ENCODE measurements around the gene NIT1. TPM values are rescaled to one million over a fixed set of nuclear protein-coding genes. Genes with fewer than 3 reads are reported as not detected.

Gene NIT1
- total and polyA plus RNA-seq, 2 experiments from 2014 or later = 41.3 to 48.9 TPM

DNA sequence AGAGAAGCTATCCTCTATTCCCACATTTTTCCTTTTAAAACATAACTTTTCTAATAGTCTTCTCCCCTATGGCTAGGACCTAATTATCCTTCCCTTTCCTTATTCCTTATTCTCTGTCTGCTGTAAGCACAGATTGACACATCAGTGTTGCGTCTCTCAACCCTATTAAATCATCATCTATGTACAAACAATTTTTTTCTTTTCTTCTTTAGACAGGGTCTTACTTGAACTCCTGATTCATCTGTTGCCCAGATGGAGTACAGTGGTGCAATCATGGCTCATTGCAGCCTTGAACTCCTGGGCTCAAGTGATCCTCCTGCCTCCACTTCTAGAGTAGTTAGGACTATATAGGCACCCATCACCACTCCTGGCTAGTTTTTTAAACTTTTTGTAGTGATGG, 11.5 kb upstream of the NIT1 start:
- H3K9me3 ChIP-seq (ENCODE audit: low read depth) = no peaks in the 10 kb centered on the region
- H3K9me2 ChIP-seq (replicated peaks; ENCODE audit: insufficient read depth) = no peaks in the 10 kb centered on the region
- peaks cover 68% of the 10 kb centered on the region for H3K79me2 ChIP-seq
- no peak overlapping the region for H3K4me3 ChIP-seq
- WGBS (ENCODE audit: low lambda C conversion rate, missing lambda C conversion rate) = 94% methylated on average over 1 of the region's 1 CpG
- no peaks in the 10 kb centered on the region for H3K4me1 ChIP-seq (ENCODE audit: insufficient read depth)
- no peak for DNase-seq (ENCODE audit: low spot score)
- H3K27ac ChIP-seq = no peak overlapping the region
- H3K4me2 ChIP-seq = no peak overlapping the region
- peaks cover 5% of the 10 kb centered on the region for H4K20me1 ChIP-seq (ENCODE audit: insufficient read depth, poor library complexity, severe bottlenecking)
- no peak overlapping the region for H2AFZ ChIP-seq
- no peaks in the 10 kb centered on the region for H3K36me3 ChIP-seq (replicated peaks; ENCODE audit: insufficient read depth, low read depth)
- TF ChIP-seq EZH2phosphoT487 (IDR thresholded peaks at IDR 0.05; ENCODE audit: low read depth, severe bottlenecking, unreplicated experiment) (no peak), EZH2 (IDR thresholded peaks at IDR 0.05; ENCODE audit: borderline replicate concordance) (no peak)
- TF ChIP-seq, protein P1, sequence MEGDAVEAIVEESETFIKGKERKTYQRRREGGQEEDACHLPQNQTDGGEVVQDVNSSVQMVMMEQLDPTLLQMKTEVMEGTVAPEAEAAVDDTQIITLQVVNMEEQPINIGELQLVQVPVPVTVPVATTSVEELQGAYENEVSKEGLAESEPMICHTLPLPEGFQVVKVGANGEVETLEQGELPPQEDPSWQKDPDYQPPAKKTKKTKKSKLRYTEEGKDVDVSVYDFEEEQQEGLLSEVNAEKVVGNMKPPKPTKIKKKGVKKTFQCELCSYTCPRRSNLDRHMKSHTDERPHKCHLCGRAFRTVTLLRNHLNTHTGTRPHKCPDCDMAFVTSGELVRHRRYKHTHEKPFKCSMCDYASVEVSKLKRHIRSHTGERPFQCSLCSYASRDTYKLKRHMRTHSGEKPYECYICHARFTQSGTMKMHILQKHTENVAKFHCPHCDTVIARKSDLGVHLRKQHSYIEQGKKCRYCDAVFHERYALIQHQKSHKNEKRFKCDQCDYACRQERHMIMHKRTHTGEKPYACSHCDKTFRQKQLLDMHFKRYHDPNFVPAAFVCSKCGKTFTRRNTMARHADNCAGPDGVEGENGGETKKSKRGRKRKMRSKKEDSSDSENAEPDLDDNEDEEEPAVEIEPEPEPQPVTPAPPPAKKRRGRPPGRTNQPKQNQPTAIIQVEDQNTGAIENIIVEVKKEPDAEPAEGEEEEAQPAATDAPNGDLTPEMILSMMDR (IDR thresholded peaks at IDR 0.05; ENCODE audit: poor library complexity) = no peak
- H3K27me3 ChIP-seq = no peaks in the 10 kb centered on the region

DNA sequence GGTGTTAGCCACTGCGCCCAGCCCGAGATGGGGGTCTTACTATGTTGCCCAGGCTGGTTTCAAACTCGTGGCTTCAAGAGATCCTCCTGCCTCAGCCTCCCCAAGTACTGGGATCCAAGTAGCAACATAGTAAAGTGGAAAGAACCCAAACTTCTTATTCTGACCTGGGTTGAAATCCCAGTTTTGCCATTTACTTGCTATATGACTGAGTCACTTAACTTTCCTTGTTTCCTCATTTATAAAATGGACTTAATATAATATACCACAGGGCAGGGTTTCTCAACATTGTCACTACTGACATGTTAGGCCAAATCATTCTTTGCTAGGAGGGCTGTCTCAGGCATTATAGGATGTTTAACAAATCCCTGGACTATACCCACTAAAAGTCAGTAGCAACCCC, 6.8 kb upstream of the NIT1 start:
- H3K4me1 ChIP-seq (ENCODE audit: insufficient read depth) = peaks cover 2% of the 10 kb centered on the region
- TF ChIP-seq EZH2phosphoT487 (IDR thresholded peaks at IDR 0.05; ENCODE audit: low read depth, severe bottlenecking, unreplicated experiment) (no peak), EZH2 (IDR thresholded peaks at IDR 0.05; ENCODE audit: borderline replicate concordance) (no peak)
- TF ChIP-seq, protein P1 (IDR thresholded peaks at IDR 0.05; ENCODE audit: poor library complexity) = no peak
- no peak overlapping the region for H2AFZ ChIP-seq
- no peaks in the 10 kb centered on the region for H3K9me3 ChIP-seq (ENCODE audit: low read depth)
- H3K4me3 ChIP-seq = no peak overlapping the region
- H3K27ac ChIP-seq = no peak overlapping the region
- no peaks in the 10 kb centered on the region for H3K36me3 ChIP-seq (replicated peaks; ENCODE audit: insufficient read depth, low read depth)
- H3K79me2 ChIP-seq = peaks cover 97% of the 10 kb centered on the region
- 100% methylated on average over 3 of the region's 3 CpGs for WGBS (ENCODE audit: low lambda C conversion rate, missing lambda C conversion rate)
- peaks cover 10% of the 10 kb centered on the region for H4K20me1 ChIP-seq (ENCODE audit: insufficient read depth, poor library complexity, severe bottlenecking)
- no peaks in the 10 kb centered on the region for H3K9me2 ChIP-seq (replicated peaks; ENCODE audit: insufficient read depth)
- H3K27me3 ChIP-seq = no peaks in the 10 kb centered on the region
- DNase-seq (ENCODE audit: low spot score) = no peak
- no peak overlapping the region for H3K4me2 ChIP-seq

DNA sequence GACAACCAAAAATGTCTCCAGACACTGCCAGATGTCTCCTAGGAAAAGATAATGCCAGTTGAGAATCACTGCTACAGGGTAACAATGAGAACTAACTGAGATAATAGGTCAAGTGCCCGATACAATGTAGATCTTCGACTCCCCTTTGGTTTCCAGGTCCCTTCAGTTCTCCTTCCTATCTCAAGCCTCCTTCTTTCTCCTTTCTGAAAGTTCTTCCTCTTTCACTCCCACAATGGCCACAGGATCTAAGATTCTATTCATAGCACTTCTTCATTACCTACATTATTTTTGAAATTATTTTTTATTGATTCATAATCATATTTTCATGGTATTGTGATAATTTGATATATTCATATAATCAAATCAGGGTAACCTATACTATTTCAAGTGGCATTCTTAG, 6.4 kb upstream of the NIT1 start:
- peaks cover 6% of the 10 kb centered on the region for H3K4me1 ChIP-seq (ENCODE audit: insufficient read depth)
- H3K9me3 ChIP-seq (ENCODE audit: low read depth) = no peaks in the 10 kb centered on the region
- peaks cover 97% of the 10 kb centered on the region for H3K79me2 ChIP-seq
- no peak overlapping the region for H3K4me2 ChIP-seq
- no peaks in the 10 kb centered on the region for H3K36me3 ChIP-seq (replicated peaks; ENCODE audit: insufficient read depth, low read depth)
- DNase-seq (ENCODE audit: low spot score) = no peak
- no peak overlapping the region for H3K27ac ChIP-seq
- H2AFZ ChIP-seq = no peak overlapping the region
- H3K9me2 ChIP-seq (replicated peaks; ENCODE audit: insufficient read depth) = no peaks in the 10 kb centered on the region
- H3K4me3 ChIP-seq = no peak overlapping the region
- no peaks in the 10 kb centered on the region for H3K27me3 ChIP-seq
- peaks cover 10% of the 10 kb centered on the region for H4K20me1 ChIP-seq (ENCODE audit: insufficient read depth, poor library complexity, severe bottlenecking)
- TF ChIP-seq EZH2phosphoT487 (IDR thresholded peaks at IDR 0.05; ENCODE audit: low read depth, severe bottlenecking, unreplicated experiment) = no peak
- no peak for TF ChIP-seq EZH2 (IDR thresholded peaks at IDR 0.05; ENCODE audit: borderline replicate concordance)
- TF ChIP-seq, protein P1 (IDR thresholded peaks at IDR 0.05; ENCODE audit: poor library complexity) = no peak
- WGBS (ENCODE audit: low lambda C conversion rate, missing lambda C conversion rate) = 95% methylated on average over 2 of the region's 2 CpGs

DNA sequence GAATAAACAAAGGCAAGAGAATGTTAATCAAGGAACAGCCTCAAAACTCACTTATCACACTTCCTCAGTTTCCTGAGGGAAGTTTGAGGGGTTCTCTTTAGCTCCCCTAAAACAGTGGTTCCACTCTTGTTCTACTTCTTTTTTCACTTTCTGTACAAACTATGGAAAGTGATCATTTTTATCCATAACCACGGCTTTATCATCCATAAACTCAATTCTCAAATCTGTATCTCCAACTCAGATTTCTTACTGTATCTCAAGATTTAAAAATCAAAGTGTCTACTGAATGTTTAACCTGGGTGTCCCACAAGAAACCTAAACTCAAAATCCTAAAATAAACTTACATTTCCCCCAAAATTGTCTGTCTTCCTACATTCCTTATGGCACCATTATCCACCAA, 4.0 kb upstream of the NIT1 start:
- no peak for DNase-seq (ENCODE audit: low spot score)
- Histone ChIP-seq H3K4me2 (no peak overlapping the region), H3K27ac (no peak overlapping the region), H3K36me3 (replicated peaks; ENCODE audit: insufficient read depth, low read depth) (no peaks in the 10 kb centered on the region), H2AFZ (no peak overlapping the region), H3K9me3 (ENCODE audit: low read depth) (no peaks in the 10 kb centered on the region), H4K20me1 (ENCODE audit: insufficient read depth, poor library complexity, severe bottlenecking) (peaks cover 8% of the 10 kb centered on the region), H3K4me1 (ENCODE audit: insufficient read depth) (peaks cover 15% of the 10 kb centered on the region), H3K9me2 (replicated peaks; ENCODE audit: insufficient read depth) (no peaks in the 10 kb centered on the region), H3K4me3 (no peak overlapping the region), H3K79me2 (peaks cover 87% of the 10 kb centered on the region), H3K27me3 (no peaks in the 10 kb centered on the region)
- TF ChIP-seq, protein P1 (IDR thresholded peaks at IDR 0.05; ENCODE audit: poor library complexity) = no peak
- TF ChIP-seq EZH2 (IDR thresholded peaks at IDR 0.05; ENCODE audit: borderline replicate concordance) = no peak
- TF ChIP-seq EZH2phosphoT487 (IDR thresholded peaks at IDR 0.05; ENCODE audit: low read depth, severe bottlenecking, unreplicated experiment) = no peak
- 93% methylated on average over 1 of the region's 1 CpG for WGBS (ENCODE audit: low lambda C conversion rate, missing lambda C conversion rate)
